ENCODE data around the gene POU5F1. TPM values are rescaled to one million over a fixed set of nuclear protein-coding genes. Genes with fewer than 3 reads are reported as not detected.

Gene POU5F1
- total RNA-seq, result not detected in 2 replicates

GRCh38 chr6:31170600-31170881 lies at the start of gene POU5F1:
Gene POU5F1, minus strand, starts transcription at chr6:31170682. Its CDS starts 62 bp downstream, at chr6:31170620.

GRCh38 chr6:31158140-31158862 lies 12.2 kb downstream of the POU5F1 start, which contains the start of gene TCF19:
Gene TCF19, plus strand, starts transcription at chr6:31158589. Its CDS starts 881 bp downstream, at chr6:31159470.

GRCh38 chr6:31157513-31158139 lies 12.9 kb downstream of the POU5F1 start, which contains the start of gene CCHCR1:
Gene CCHCR1, minus strand, starts transcription at chr6:31157802. Its CDS starts 202 bp downstream, at chr6:31157600.

GRCh38 chr6:31138982-31139381 lies 31.5 kb downstream of the POU5F1 start, which contains the start of gene PSORS1C2:
Gene PSORS1C2, minus strand, starts transcription at chr6:31139066. Its CDS starts 40 bp downstream, at chr6:31139026.

GRCh38 chr6:31120151-31120915 lies 50.1 kb downstream of the POU5F1 start, which contains the start of gene CDSN:
Gene CDSN, minus strand, starts transcription at chr6:31120446. Its CDS starts 27 bp downstream, at chr6:31120419.

GRCh38 chr6:31114541-31114878 lies 56.0 kb downstream of the POU5F1 start, which contains the start of gene PSORS1C1:
Gene PSORS1C1, plus strand, starts transcription at chr6:31114800. Its CDS starts 14,833 bp downstream, at chr6:31129633.

Other genes starting within 250 kb of the POU5F1 start
- not detected in 2 replicates for gene SFTA2, start 238.5 kb downstream of the POU5F1 start, total RNA-seq
- gene MUCL3, start 229.7 kb downstream of the POU5F1 start, total RNA-seq, result not detected in 2 replicates
- not detected in 2 replicates for gene MUC21, start 187.0 kb downstream of the POU5F1 start, total RNA-seq
- gene MUC22, start 160.2 kb downstream of the POU5F1 start, total RNA-seq, result not detected in 2 replicates
- not detected in 2 replicates for gene C6orf15, start 58.1 kb downstream of the POU5F1 start, total RNA-seq
- gene PSORS1C1, start 55.9 kb downstream of the POU5F1 start, total RNA-seq, result under 0.01 and 0.15 TPM in 2 replicates
- not detected in 2 replicates for gene CDSN, start 50.2 kb downstream of the POU5F1 start, total RNA-seq
- not detected in 2 replicates for gene PSORS1C2, start 31.6 kb downstream of the POU5F1 start, total RNA-seq
- 19.9 and 23.9 TPM in 2 replicates for gene CCHCR1, start 12.9 kb downstream of the POU5F1 start, total RNA-seq
- 52.1 and 56.8 TPM in 2 replicates for gene TCF19, start 12.1 kb downstream of the POU5F1 start, total RNA-seq
- gene HLA-C, start 101.4 kb upstream of the POU5F1 start, total RNA-seq, result 36.5 and 42.2 TPM in 2 replicates
- 39.8 and 53.1 TPM in 2 replicates for gene HLA-B, start 186.5 kb upstream of the POU5F1 start, total RNA-seq
- 106 and 108 TPM in 2 replicates for gene MICA, start 232.9 kb upstream of the POU5F1 start, total RNA-seq

Data from bronchus fibroblast of lung (primary cell).